HCT116 (cell line): Measurements from ENCODE around the gene DDA1. TPM values are rescaled to one million over a fixed set of nuclear protein-coding genes. Genes with fewer than 3 reads are reported as not detected.

Experiments
- ATAC-seq: fragments of 200-7000 bp; cut with Tn5 transposase; 2 replicates; pipeline ENCODE4 v1.9.1; 2020; ENCODE audit warnings: mild to moderate bottlenecking, moderate library complexity
- BruUV-seq: library from RNA; stranded (reverse); fragments of 400-500 nt; replicated peaks from 2 replicates; lab custom pipeline; 2021; lab: Mats Ljungman, UMichigan
- CTCF ChIA-PET: fragments of 300-600 bp; sonication (Branson Sonifier 250); formaldehyde crosslinking; loops from one replicate; lab custom pipeline; 2021; ENCODE audit warnings: antibody characterized with exemption; lab: Charles Lee
- POLR2A ChIA-PET: fragments of 300-600, 350-600 bp; sonication (Branson Sonifier 250); formaldehyde crosslinking; loops from one replicate; lab custom pipeline; 2021; ENCODE audit warnings: antibody characterized with exemption; lab: Charles Lee
- RAD21 ChIA-PET, 2 experiments: fragments of 300-600 bp; sonication (Branson Sonifier 250); formaldehyde crosslinking; loops; one replicate each; lab custom pipeline; 2023; ENCODE audit warnings: low total read pairs in 2 of 2; ENCODE audit not compliant: uncharacterized antibody in 2 of 2, unreplicated experiment in 2 of 2, low non-redundant PET in 1 of 2; lab: Charles Lee
- DNase-seq: peaks from one replicate; pipeline ENCODE4 v3.0.0-alpha.2; 2010; ENCODE audit warnings: low read depth, low spot score
- H2AFZ ChIP-seq: fragments of 200-600 bp; shearing (Covaris generic), sonication (generic); 2 replicates; pipeline ENCODE4 v1.6.1; 2017; ENCODE audit warnings: low read depth, mixed run types, mixed read lengths, antibody characterized with exemption, low read length; ENCODE audit not compliant: poor library complexity, severe bottlenecking
- H3K27ac ChIP-seq: 2 replicates; pipeline ENCODE4 v1.5.1; 2012; ENCODE audit warnings: low read depth, low read length
- H3K27me3 ChIP-seq: fragments of 200-600 bp; sonication (generic); 2 replicates; pipeline ENCODE4 v1.6.1; 2016; ENCODE audit warnings: mixed run types, low read length, mixed read lengths; ENCODE audit not compliant: insufficient read depth
- H3K36me3 ChIP-seq, 2 experiments: fragments of 200-500 bp in 1 of 2; fragments of 200-600 bp in 1 of 2; sonication (Bioruptor generic) in 1 of 2; sonication (generic) in 1 of 2; 2 replicates each; pipeline versions ENCODE4 v1.5.1 to v1.6.1; 2014 to 2016; ENCODE audit warnings: low read length in 2 of 2, inconsistent platforms in 1 of 2, mixed read lengths in 1 of 2, mixed run types in 1 of 2; ENCODE audit not compliant: insufficient read depth in 2 of 2, control insufficient read depth in 1 of 2
- H3K4me1 ChIP-seq, 2 experiments: fragments of 200-600 bp in 1 of 2; sonication (generic) in 1 of 2; 2 replicates each; pipeline versions ENCODE4 v1.5.1 to v1.6.1; 2012 to 2017; ENCODE audit warnings: low read length in 2 of 2, inconsistent platforms in 1 of 2, mild to moderate bottlenecking in 1 of 2, mixed read lengths in 1 of 2, mixed run types in 1 of 2, moderate library complexity in 1 of 2; ENCODE audit not compliant: insufficient read depth in 2 of 2, control insufficient read depth in 1 of 2
- H3K4me2 ChIP-seq: fragments of 200-600 bp; sonication (generic); 2 replicates; pipeline ENCODE4 v1.6.1; 2017; ENCODE audit warnings: mixed run types, low read length, mixed read lengths
- H3K4me3 ChIP-seq, 2 experiments: fragments of 200-600 bp in 1 of 2; sonication (generic) in 1 of 2; replicated peaks in 1 of 2; 2 replicates each; pipeline ENCODE4 v1.5.1; 2011 to 2016; ENCODE audit warnings: low read length in 2 of 2, control low read depth in 1 of 2, low read depth in 1 of 2, mild to moderate bottlenecking in 1 of 2, mixed read lengths in 1 of 2, mixed run types in 1 of 2
- H3K79me2 ChIP-seq: fragments of 200-600 bp; sonication (generic); 2 replicates; pipeline ENCODE4 v1.6.1; 2017; ENCODE audit warnings: mild to moderate bottlenecking, mixed run types, low read length, moderate library complexity, mixed read lengths; ENCODE audit not compliant: insufficient read depth
- H3K9ac ChIP-seq: fragments of 200-600 bp; sonication (generic); 2 replicates; pipeline ENCODE4 v1.6.1; 2016; ENCODE audit warnings: low read length, mixed read lengths
- H3K9me2 ChIP-seq: fragments of 200-600 bp; sonication (generic), shearing (Covaris generic); 2 replicates; pipeline ENCODE4 v1.6.1; 2017; ENCODE audit warnings: mixed run types, mild to moderate bottlenecking, moderate library complexity; ENCODE audit not compliant: insufficient read depth
- H3K9me3 ChIP-seq, 2 experiments: fragments of 200-500 bp in 1 of 2; fragments of 200-600 bp in 1 of 2; sonication (Bioruptor generic) in 1 of 2; sonication (generic) in 1 of 2; 2 replicates each; pipeline ENCODE4 v1.6.1; 2014 to 2017; ENCODE audit warnings: low read length in 2 of 2, mixed read lengths in 2 of 2, inconsistent platforms in 1 of 2, low read depth in 1 of 2, mild to moderate bottlenecking in 1 of 2, mixed run types in 1 of 2, moderate library complexity in 1 of 2; ENCODE audit not compliant: control insufficient read depth in 1 of 2, insufficient read depth in 1 of 2
- H4K20me1 ChIP-seq: fragments of 200-600 bp; sonication (generic), shearing (Covaris generic); 2 replicates; pipeline ENCODE4 v1.6.1; 2017; ENCODE audit warnings: mixed run types, mild to moderate bottlenecking, moderate library complexity; ENCODE audit not compliant: insufficient read depth
- CBX3 ChIP-seq: IDR thresholded peaks from 2 replicates; pipeline ENCODE4 v1.6.1; 2012; ENCODE audit warnings: low read depth
- EZH2phosphoT487 ChIP-seq: fragments of 200-600 bp; IDR thresholded peaks from 2 replicates; pipeline ENCODE4 v1.6.1; 2018; ENCODE audit warnings: antibody characterized with exemption, borderline replicate concordance
- SP1 ChIP-seq: IDR thresholded peaks from 2 replicates; pipeline ENCODE4 v1.6.1; 2012; ENCODE audit warnings: low read depth
- intact Hi-C: fragments of 100-400 bp; cut with micrococcal nuclease; formaldehyde crosslinking; loops from 2 replicates; pipeline ENCODE4 v1.10.0; 2022
- total RNA-seq: library from RNA; stranded (reverse); gene quantifications from one replicate; pipeline ENCODE4 v1.2.1, GENCODE V29; 2021; ENCODE audit not compliant: unreplicated experiment

Gene DDA1
- total RNA-seq, 1 experiment from 2014 or later: 68.6 TPM

DNA sequence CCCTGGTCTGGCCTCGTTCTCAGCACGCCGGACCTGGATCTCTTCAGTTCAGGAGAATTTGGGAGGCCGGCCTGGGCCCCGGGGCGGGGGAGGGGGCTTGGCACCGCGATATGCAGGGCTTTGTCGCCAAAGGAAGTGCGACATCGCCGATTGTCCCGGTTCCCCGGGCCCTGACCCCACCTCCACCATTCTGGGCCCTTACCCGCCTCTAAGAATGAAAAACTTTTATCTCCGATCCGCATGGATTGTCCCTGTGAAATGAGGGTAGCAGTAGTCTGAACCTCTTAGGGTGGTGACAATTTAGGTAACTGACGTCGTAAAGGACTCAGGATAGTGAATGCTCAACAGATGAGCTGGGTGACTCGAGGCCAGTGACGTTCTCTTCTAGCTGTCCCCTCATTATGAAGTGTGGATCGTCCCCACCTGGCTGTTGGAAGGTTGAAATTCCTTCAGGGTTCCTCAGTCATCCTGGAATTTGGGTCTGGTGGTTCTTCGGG is 650 bp downstream of the DDA1 start:
- no peaks in the 10 kb centered on the region for H3K9me3 ChIP-seq
- CTCF ChIA-PET: interaction anchor here (1.8 kb wide), 1 partner anchor 13 kb away, joined by 5 read pairs; no protein-coding TSS in a partner anchor
- POLR2A ChIA-PET: interaction anchor here (1.4 to 3.2 kb wide), 2 partner anchors 17 to 24 kb away, joined by 9 to 39 read pairs; partner anchors contain the start of gene ANO8
- peak overlapping the region; percentile 80 to 98 for H3K4me3 ChIP-seq
- no peaks in the 10 kb centered on the region for H4K20me1 ChIP-seq
- H3K36me3 ChIP-seq: peaks cover 4 to 12% of the 10 kb centered on the region in 2 experiments
- peaks cover 59% of the 10 kb centered on the region for H3K79me2 ChIP-seq
- H2AFZ ChIP-seq: no peak overlapping the region
- no peaks in the 10 kb centered on the region for H3K27me3 ChIP-seq
- H3K4me1 ChIP-seq: peaks cover 41 to 58% of the 10 kb centered on the region in 2 experiments
- intact Hi-C loops: loop anchor here (2.0 kb wide), 1 partner anchor 17 kb away; no protein-coding TSS in a partner anchor
- no TSS peak for BruUV-seq
- H3K4me2 ChIP-seq: peak overlapping the region; percentile 99
- no peak for DNase-seq
- no peak for TF ChIP-seq CBX3
- no peak for ATAC-seq
- H3K27ac ChIP-seq: peak overlapping the region; percentile 79
- RAD21 ChIA-PET: no interaction called here
- no peaks in the 10 kb centered on the region for H3K9me2 ChIP-seq
- peak overlapping the region; percentile 81 for H3K9ac ChIP-seq

- H2AFZ ChIP-seq: no peak overlapping the region
- H3K79me2 ChIP-seq: peaks cover 52% of the 10 kb centered on the region
- peaks cover 37 to 56% of the 10 kb centered on the region in 2 experiments for H3K4me1 ChIP-seq
- ChIA-PET RAD21 (no interaction called here), POLR2A (no interaction called here), CTCF (interaction anchor here (0.6 kb wide), 1 partner anchor 22 kb away, joined by 3 read pairs; no protein-coding TSS in a partner anchor)
- peaks cover 8 to 19% of the 10 kb centered on the region in 2 experiments for H3K36me3 ChIP-seq
- H4K20me1 ChIP-seq: no peaks in the 10 kb centered on the region
- TF ChIP-seq EZH2phosphoT487 (no peak), SP1 (peak; percentile 43; the same call in 1 of the 2 replicates)
- DNase-seq (no peak), ATAC-seq (peak; percentile 41)
- no peaks in the 10 kb centered on the region for H3K9me3 ChIP-seq
- H3K4me2 ChIP-seq: peak overlapping the region; percentile 99
- no TSS peak for BruUV-seq
- H3K27me3 ChIP-seq: no peaks in the 10 kb centered on the region
- peak overlapping the region; percentile 77 for H3K27ac ChIP-seq
- H3K9me2 ChIP-seq: no peaks in the 10 kb centered on the region
- H3K9ac ChIP-seq: peak overlapping the region; percentile 64
- peak overlapping the region; percentile 24 to 43 for H3K4me3 ChIP-seq
- intact Hi-C loops: no loop called here
Measured at GRCh38 chr19:17311455-17312188, 2.3 kb downstream of the DDA1 start.
